ENCODE measurements around the gene MAN1A1. TPM values are rescaled to one million over a fixed set of nuclear protein-coding genes. Genes with fewer than 3 reads are reported as not detected.

Gene MAN1A1
- polyA plus RNA-seq, 1 donor from 2014 or later, result 4.6 TPM

GRCh38 chr6:119311514-119312142 is 37.9 kb downstream of the MAN1A1 start:
- H3K4me3 ChIP-seq (ENCODE audit: low read length), result no peak overlapping the region
- H3K9me2 ChIP-seq (ENCODE audit: insufficient read depth, low read length), result no peaks in the 10 kb centered on the region
- H3K9me3 ChIP-seq (ENCODE audit: low read length), result no peaks in the 10 kb centered on the region
- H2AFZ ChIP-seq (ENCODE audit: low read depth, low read length), result no peak overlapping the region
- no peak overlapping the region for H3K4me2 ChIP-seq (ENCODE audit: low read length)
- no peaks in the 10 kb centered on the region for H3K36me3 ChIP-seq (ENCODE audit: insufficient read depth, low read length)
- H3K79me2 ChIP-seq (replicated peaks; ENCODE audit: insufficient read depth, low read length), result no peaks in the 10 kb centered on the region
- H4K20me1 ChIP-seq (ENCODE audit: insufficient read depth), result no peaks in the 10 kb centered on the region
- no peaks in the 10 kb centered on the region for H3F3A ChIP-seq (ENCODE audit: insufficient read depth, low read length, poor library complexity, severe bottlenecking)
- no peak overlapping the region for H3K9ac ChIP-seq (ENCODE audit: low read length)
- no peaks in the 10 kb centered on the region for H3K27me3 ChIP-seq (ENCODE audit: insufficient read depth, low read depth, low read length)
- no peak for TF ChIP-seq EZH2 (IDR thresholded peaks at IDR 0.05; ENCODE audit: borderline replicate concordance, insufficient read depth, low read length, poor library complexity, severe bottlenecking)
- no peak for TF ChIP-seq REST (IDR thresholded peaks at IDR 0.05; ENCODE audit: borderline replicate concordance)
- no peak for TF ChIP-seq EP300 (conservative IDR thresholded peaks at IDR 0.05; ENCODE audit: poor library complexity, severe bottlenecking)
- no peak for TF ChIP-seq TAF1 (IDR thresholded peaks at IDR 0.05; ENCODE audit: low read depth)
- TF ChIP-seq POLR2AphosphoS5 (IDR thresholded peaks at IDR 0.05), result no peak
- TF ChIP-seq RAD21 (conservative IDR thresholded peaks at IDR 0.05), result no peak
- no peak for TF ChIP-seq SMC3 (conservative IDR thresholded peaks at IDR 0.05; ENCODE audit: poor library complexity)
- no peak for TF ChIP-seq CTCF (IDR thresholded peaks at IDR 0.05; ENCODE audit: poor library complexity, severe bottlenecking)
- TF ChIP-seq MXI1 (conservative IDR thresholded peaks at IDR 0.05; ENCODE audit: poor library complexity, severe bottlenecking), result no peak
- no peak overlapping the region for H3K27ac ChIP-seq (ENCODE audit: low read length)

GRCh38 chr6:119310486-119311036 is 39.0 kb downstream of the MAN1A1 start:
- Histone ChIP-seq H3K4me3 (ENCODE audit: low read length) (no peak overlapping the region), H3K36me3 (ENCODE audit: insufficient read depth, low read length) (no peaks in the 10 kb centered on the region), H3F3A (ENCODE audit: insufficient read depth, low read length, poor library complexity, severe bottlenecking) (no peaks in the 10 kb centered on the region), H3K27ac (ENCODE audit: low read length) (no peak overlapping the region), H3K79me2 (replicated peaks; ENCODE audit: insufficient read depth, low read length) (no peaks in the 10 kb centered on the region), H3K9ac (ENCODE audit: low read length) (no peak overlapping the region), H3K4me2 (ENCODE audit: low read length) (no peak overlapping the region), H3K9me3 (ENCODE audit: low read length) (no peaks in the 10 kb centered on the region), H4K20me1 (ENCODE audit: insufficient read depth) (no peaks in the 10 kb centered on the region), H2AFZ (ENCODE audit: low read depth, low read length) (no peak overlapping the region), H3K9me2 (ENCODE audit: insufficient read depth, low read length) (no peaks in the 10 kb centered on the region), H3K27me3 (ENCODE audit: insufficient read depth, low read depth, low read length) (no peaks in the 10 kb centered on the region)
- TF ChIP-seq RAD21 (conservative IDR thresholded peaks at IDR 0.05), result no peak
- no peak for TF ChIP-seq POLR2AphosphoS5 (IDR thresholded peaks at IDR 0.05)

Measured in neural cell (in vitro differentiated cells).